T-helper 1 cell (primary cell): ENCODE results near the gene TMEM14A.
"Not testable (repeated sequence)": the region's sequence is repeated elsewhere in the genome, so short reads cannot be mapped to it uniquely, and the experiment has no call there.

Source experiments
- DNase-seq, 5 donors: peaks; one replicate each; pipeline ENCODE4 v3.0.0-alpha.2; 2012 to 2020

The TMEM14A gene

GRCh38 chr6:52661551-52661950, 9.4 kb upstream of the TMEM14A start:
- DNase-seq = no peak

GRCh38 chr6:52662031-52662430, 8.9 kb upstream of the TMEM14A start:
- no peak for DNase-seq

- peak in 4 of 5 donors; percentile 34 to 75 (median 44) for DNase-seq
Measured at GRCh38 chr6:52663120-52663935, 7.6 kb upstream of the TMEM14A start.

- DNase-seq = no peak
Measured at GRCh38 chr6:52663936-52664185, 7.1 kb upstream of the TMEM14A start.

- peak; percentile 16 to 88 (median 23) for DNase-seq
Measured at GRCh38 chr6:52664186-52664990, 6.5 kb upstream of the TMEM14A start.

GRCh38 chr6:52664991-52665686, 5.8 kb upstream of the TMEM14A start:
- no peak for DNase-seq

GRCh38 chr6:52666071-52666470, 4.8 kb upstream of the TMEM14A start:
- DNase-seq = no peak

- DNase-seq = no peak
Measured at GRCh38 chr6:52666523-52666922, 4.4 kb upstream of the TMEM14A start.

- no peak for DNase-seq
Measured at GRCh38 chr6:52667572-52667971, 3.3 kb upstream of the TMEM14A start.

- no peak for DNase-seq
Measured at GRCh38 chr6:52671676-52672075, 763 bp downstream of the TMEM14A start.

- DNase-seq = no peak
Measured at GRCh38 chr6:52672412-52673025, 1.6 kb downstream of the TMEM14A start.

GRCh38 chr6:52674666-52675065, 3.8 kb downstream of the TMEM14A start:
- DNase-seq = no peak

- DNase-seq = no peak
Measured at GRCh38 chr6:52675372-52675771, 4.5 kb downstream of the TMEM14A start.

- not testable (repeated sequence) for DNase-seq
Measured at GRCh38 chr6:52676631-52677030, 5.7 kb downstream of the TMEM14A start.

- no peak for DNase-seq
Measured at GRCh38 chr6:52681416-52681815, 10.5 kb downstream of the TMEM14A start.

- no peak for DNase-seq
Measured at GRCh38 chr6:52686878-52687699, 16.2 kb downstream of the TMEM14A start.

GRCh38 chr6:52689857-52690256, 18.9 kb downstream of the TMEM14A start:
- DNase-seq = no peak

GRCh38 chr6:52691718-52692117, 20.8 kb downstream of the TMEM14A start:
- DNase-seq = no peak

GRCh38 chr6:52693773-52694172, 22.9 kb downstream of the TMEM14A start:
- no peak for DNase-seq

- no peak for DNase-seq
Measured at GRCh38 chr6:52694404-52694803, 23.5 kb downstream of the TMEM14A start.

- DNase-seq = no peak
Measured at GRCh38 chr6:52696418-52696817, 25.5 kb downstream of the TMEM14A start.

- DNase-seq = no peak
Measured at GRCh38 chr6:52697903-52698302, 27.0 kb downstream of the TMEM14A start.
